ENCODE data around the gene ARL11.

Gene ARL11

GRCh38 chr13:49627831-49628652 lies at the start of gene ARL11:
Gene ARL11 (plus strand): TSS chr13:49628507. CDS start chr13:49630448, 1,941 bp downstream.
- TF ChIP-seq CTCF (IDR thresholded peaks at IDR 0.05; ENCODE audit: poor library complexity, severe bottlenecking) = no peak
- DNase-seq (ENCODE audit: low spot score) (no peak), ATAC-seq (ENCODE audit: low read depth) (peak; percentile 56; the same call in 2 of the 3 replicates)
- Histone ChIP-seq H3K4me3 (ENCODE audit: severe bottlenecking) (no peak within 1 kb of the TSS), H3K27ac (ENCODE audit: poor library complexity, severe bottlenecking) (no peak within 1 kb of the TSS), H3K9me3 (ENCODE audit: severe bottlenecking) (no peaks in the 10 kb centered on the region), H3K36me3 (ENCODE audit: low read depth) (no peaks in the 10 kb centered on the region), H3K27me3 (ENCODE audit: insufficient read depth, poor library complexity, severe bottlenecking) (no peaks in the 10 kb centered on the region), H3K4me1 (ENCODE audit: insufficient read depth, poor library complexity, severe bottlenecking) (no peaks in the 10 kb centered on the region)

- Histone ChIP-seq H3K36me3 (ENCODE audit: low read depth) (peaks cover 6% of the 10 kb centered on the region; the same call in 1 of the 2 replicates), H3K4me3 (ENCODE audit: severe bottlenecking) (no peak overlapping the region), H3K27ac (ENCODE audit: poor library complexity, severe bottlenecking) (no peak overlapping the region), H3K27me3 (ENCODE audit: insufficient read depth, poor library complexity, severe bottlenecking) (no peaks in the 10 kb centered on the region), H3K9me3 (ENCODE audit: severe bottlenecking) (no peaks in the 10 kb centered on the region), H3K4me1 (ENCODE audit: insufficient read depth, poor library complexity, severe bottlenecking) (peaks cover 5% of the 10 kb centered on the region)
- TF ChIP-seq CTCF (IDR thresholded peaks at IDR 0.05; ENCODE audit: poor library complexity, severe bottlenecking) = no peak
- no peak for DNase-seq (ENCODE audit: low spot score)
- no peak for ATAC-seq (ENCODE audit: low read depth)
Observed at GRCh38 chr13:49579501-49579900, 48.8 kb upstream of the ARL11 start.

- no peak overlapping the region for H3K27ac ChIP-seq (ENCODE audit: poor library complexity, severe bottlenecking)
- DNase-seq (ENCODE audit: low spot score) (no peak), ATAC-seq (ENCODE audit: low read depth) (no peak)
- H3K36me3 ChIP-seq (ENCODE audit: low read depth) = peaks cover 6% of the 10 kb centered on the region; the same call in 1 of the 2 replicates
- TF ChIP-seq CTCF (IDR thresholded peaks at IDR 0.05; ENCODE audit: poor library complexity, severe bottlenecking) = no peak
- H3K4me1 ChIP-seq (ENCODE audit: insufficient read depth, poor library complexity, severe bottlenecking) = peaks cover 9% of the 10 kb centered on the region
- H3K4me3 ChIP-seq (ENCODE audit: severe bottlenecking) = no peak overlapping the region
- H3K9me3 ChIP-seq (ENCODE audit: severe bottlenecking) = no peaks in the 10 kb centered on the region
- H3K27me3 ChIP-seq (ENCODE audit: insufficient read depth, poor library complexity, severe bottlenecking) = no peaks in the 10 kb centered on the region
Observed at GRCh38 chr13:49580980-49581680, 47.2 kb upstream of the ARL11 start.

- no peaks in the 10 kb centered on the region for H3K27me3 ChIP-seq (ENCODE audit: insufficient read depth, poor library complexity, severe bottlenecking)
- DNase-seq (ENCODE audit: low spot score) (no peak), ATAC-seq (ENCODE audit: low read depth) (peak; percentile 4; the same call in 1 of the 3 replicates)
- peak overlapping the region; percentile 68 for H3K27ac ChIP-seq (ENCODE audit: poor library complexity, severe bottlenecking)
- H3K36me3 ChIP-seq (ENCODE audit: low read depth) = peaks cover 6% of the 10 kb centered on the region; the same call in 1 of the 2 replicates
- peak overlapping the region; percentile 59 for H3K4me3 ChIP-seq (ENCODE audit: severe bottlenecking)
- peaks cover 27% of the 10 kb centered on the region for H3K4me1 ChIP-seq (ENCODE audit: insufficient read depth, poor library complexity, severe bottlenecking)
- TF ChIP-seq CTCF (IDR thresholded peaks at IDR 0.05; ENCODE audit: poor library complexity, severe bottlenecking) = no peak
- no peaks in the 10 kb centered on the region for H3K9me3 ChIP-seq (ENCODE audit: severe bottlenecking)
Observed at GRCh38 chr13:49584771-49585182, 43.5 kb upstream of the ARL11 start.
